ENCODE measurements around the gene GRIN1.

Gene GRIN1

DNA sequence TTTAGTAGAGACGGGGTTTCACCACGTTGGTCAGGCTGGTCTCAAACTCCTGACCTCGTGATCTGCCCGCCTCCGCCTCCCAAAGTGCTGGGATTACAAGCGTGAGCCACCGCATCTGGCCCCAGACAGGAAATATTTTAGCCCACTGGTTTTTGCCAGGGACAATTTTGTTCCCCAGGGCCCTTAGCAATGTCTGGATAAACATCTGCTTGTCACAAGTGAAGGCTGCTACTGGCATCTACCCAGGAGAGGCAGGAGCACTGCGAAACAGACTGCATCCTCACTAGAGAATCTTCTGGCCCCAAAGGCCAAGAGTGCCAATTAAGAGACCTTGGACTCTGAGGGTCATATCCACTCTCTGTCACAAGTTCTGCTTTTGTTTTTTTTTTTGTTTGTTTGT lies 64.0 kb downstream of the GRIN1 start:
- no peak for TF ChIP-seq CTCF (IDR thresholded peaks at IDR 0.05)

GRCh38 chr9:137204731-137205125 lies 65.8 kb downstream of the GRIN1 start:
- TF ChIP-seq CTCF (IDR thresholded peaks at IDR 0.05), result no peak

- TF ChIP-seq CTCF (IDR thresholded peaks at IDR 0.05), result no peak
These were observed 66.4 kb downstream of the GRIN1 start, which contains the start of the genes NDOR1 and TMEM203 for GRCh38 chr9:137205126-137206069. NDOR1 (plus strand) TSS chr9:137205700; CDS start chr9:137205778, 78 bp downstream. TMEM203 (minus strand) TSS chr9:137205648; CDS start chr9:137205414, 234 bp downstream.

- TF ChIP-seq CTCF (IDR thresholded peaks at IDR 0.05), result no peak
These were observed 67.6 kb downstream of the GRIN1 start for GRCh38 chr9:137206602-137207001.

DNA sequence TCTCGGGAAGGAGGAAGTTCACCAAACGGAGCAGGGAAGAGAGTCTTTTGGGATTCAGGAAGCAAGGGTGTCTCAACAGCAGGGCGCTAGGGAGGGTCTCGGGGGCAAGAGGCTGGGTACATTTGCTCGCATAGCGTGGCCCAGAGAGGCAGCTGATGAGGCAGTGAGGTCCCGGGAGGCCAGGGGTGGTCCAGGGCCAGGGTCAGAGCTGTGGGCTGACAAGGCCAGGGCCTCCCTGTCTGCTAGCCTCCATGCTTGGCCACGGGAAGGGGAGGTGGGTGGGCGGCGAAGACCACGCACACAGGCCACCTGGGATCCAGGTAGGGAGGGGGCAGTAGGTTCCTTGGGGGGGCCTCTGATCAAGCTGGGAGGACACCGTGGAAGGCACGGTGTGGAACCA lies 72.6 kb downstream of the GRIN1 start:
- TF ChIP-seq CTCF (IDR thresholded peaks at IDR 0.05), result no peak

DNA sequence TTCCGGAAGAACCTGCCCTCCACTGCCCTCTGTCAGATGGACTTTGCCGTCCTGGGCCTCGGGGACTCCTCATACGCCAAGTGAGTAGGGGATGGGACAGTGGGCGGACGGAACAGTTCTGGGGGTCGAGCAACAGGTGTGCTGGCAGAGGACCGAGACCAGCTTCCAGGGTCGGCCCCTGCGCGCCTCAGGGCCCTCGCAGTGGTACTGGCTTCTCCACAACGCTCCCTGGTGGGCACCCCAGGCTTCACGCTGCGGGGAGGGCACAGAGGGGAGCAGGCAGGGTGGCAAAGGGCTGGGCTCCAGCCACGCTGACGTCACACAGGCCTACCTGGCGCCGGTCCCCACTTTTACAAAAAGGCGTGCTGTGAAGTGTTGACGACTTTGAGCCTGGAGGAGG lies 73.6 kb downstream of the GRIN1 start:
- TF ChIP-seq CTCF (IDR thresholded peaks at IDR 0.05), result no peak

GRCh38 chr9:137213160-137214060 lies 74.5 kb downstream of the GRIN1 start:
- TF ChIP-seq CTCF (IDR thresholded peaks at IDR 0.05), result no peak

All from LNCAP (cell line).